Transverse colon (tissue), 4 donors: ENCODE results near the gene FAM118A. TPM values are rescaled to one million over a fixed set of nuclear protein-coding genes. Genes with fewer than 3 reads are reported as not detected.
"Not testable (repeated sequence)": the region's sequence is repeated elsewhere in the genome, so short reads cannot be mapped to it uniquely, and the experiment has no call there.

Source experiments
- DNase-seq: peaks from one replicate; pipeline ENCODE4 v3.0.0-alpha.2; 2019
- H3K27ac ChIP-seq, 4 donors: fragments of 200-600 bp; sonication (generic); 2 replicates each; pipeline ENCODE4 v1.5.1; 2016 to 2018; ENCODE audit warnings: inconsistent platforms in 4 of 4
- H3K27me3 ChIP-seq: fragments of 200-600 bp; sonication (generic); 2 replicates; pipeline ENCODE4 v1.5.1; 2017; ENCODE audit warnings: inconsistent platforms
- H3K36me3 ChIP-seq, 4 donors: fragments of 200-600 bp; sonication (generic); 2 replicates each; pipeline ENCODE4 v1.5.1; 2017 to 2019; ENCODE audit warnings: inconsistent platforms in 4 of 4
- H3K4me1 ChIP-seq, 4 donors: fragments of 200-600 bp; sonication (generic); 2 replicates each; pipeline ENCODE4 v1.5.1; 2017 to 2020; ENCODE audit warnings: inconsistent platforms in 4 of 4
- H3K4me3 ChIP-seq, 4 donors: fragments of 200-600 bp; sonication (generic); 1 replicate in 1 of 4; 2 replicates in 3 of 4; pipeline versions ENCODE4 v1.5.1 to v1.6.1; 2017 to 2019; ENCODE audit warnings: inconsistent platforms in 4 of 4
- H3K9me3 ChIP-seq, 2 donors: fragments of 200-600 bp; sonication (generic); 2 replicates each; pipeline ENCODE4 v1.5.1; 2017 to 2019; ENCODE audit warnings: inconsistent platforms in 2 of 2
- EP300 ChIP-seq: sonication (generic); formaldehyde crosslinking; IDR thresholded peaks from one replicate; pipeline ENCODE4 v1.6.1; 2017; ENCODE audit warnings: antibody characterized with exemption, low read depth
- POLR2A ChIP-seq: fragments of 450-650 bp; IDR thresholded peaks from one replicate; pipeline ENCODE4 v1.6.1; 2016; ENCODE audit warnings: antibody characterized with exemption, mild to moderate bottlenecking, moderate library complexity
- POLR2AphosphoS5 ChIP-seq, 3 donors: sonication (generic); formaldehyde crosslinking; IDR thresholded peaks; one replicate each; pipeline ENCODE4 v1.6.1; 2016; ENCODE audit warnings: antibody characterized with exemption in 3 of 3
- WGBS, 2 donors: methylation state at CpG; one replicate each; pipeline ENCODE4 v1.1.5; 2018; ENCODE audit warnings: low coverage in 1 of 2; 5-methylcytosine and 5-hydroxymethylcytosine counted together
- in situ Hi-C, 4 donors: fragments of 200-750 bp; cut with MboI; loops; one replicate each; pipeline versions ENCODE4 v1.15.0 to v1.15.1; 2017; ENCODE audit warnings: low sequenced_read_pairs in 3 of 4, low pct_ligation_motif_present in 1 of 4, low pct_unique_long_range_greater_than_20kb in 1 of 4
- intact Hi-C: fragments of 100-400 bp; cut with DNase I; formaldehyde crosslinking; loops from one replicate; pipeline ENCODE4 v1.15.1; 2023; ENCODE audit warnings: low total_unique reads
- total RNA-seq, 4 donors: library from RNA; depleted of rRNA; stranded (reverse); fragments of >200 nt; gene quantifications; one replicate each; pipeline ENCODE4 v1.1.0, GENCODE V29; 2016
- TF ChIP-seq, protein P1 (sequence below), 5 experiments: fragments of 200-600 bp in 3 of 5; fragments of 450-650 bp in 2 of 5; sonication (generic) in 3 of 5; IDR thresholded peaks; 1 replicate in 2 of 5; 2 replicates in 3 of 5; pipeline ENCODE4 v1.5.1; 2016 to 2017; ENCODE audit warnings: antibody characterized with exemption in 5 of 5, inconsistent platforms in 3 of 5, mild to moderate bottlenecking in 2 of 5, moderate library complexity in 1 of 5

The FAM118A gene
- total RNA-seq, 4 donors from 2014 or later: 46.0 to 424 (median 210) TPM

DNA sequence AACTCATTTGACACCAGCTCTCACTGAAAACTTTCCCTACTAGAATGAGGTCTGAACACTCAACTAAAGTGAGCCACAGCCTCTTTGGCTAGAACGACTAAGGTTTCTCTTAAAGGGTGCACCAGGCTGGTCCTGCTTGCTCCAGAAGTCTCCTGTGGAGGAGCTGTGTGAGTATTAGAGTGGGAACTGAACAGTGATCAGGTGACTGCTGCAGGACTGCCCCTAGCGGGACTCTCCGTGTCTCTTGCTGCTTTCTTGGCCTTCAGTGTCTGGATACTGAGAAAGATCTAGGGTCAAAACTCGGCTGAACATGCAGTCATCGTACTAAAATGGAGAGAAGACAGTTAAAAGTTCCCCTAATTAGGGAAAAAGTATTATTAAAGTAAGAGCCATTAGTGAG, 34.6 kb downstream of the FAM118A start:
- Histone ChIP-seq H3K4me3 (no peak overlapping the region), H3K4me1 (no peaks in the 10 kb centered on the region), H3K9me3 (no peaks in the 10 kb centered on the region), H3K36me3 (peaks cover 0 to 26% (median 10%) of the 10 kb centered on the region in 4 donors), H3K27ac (no peak overlapping the region), H3K27me3 (no peaks in the 10 kb centered on the region)
- intact Hi-C loops: no loop called here
- no peak for DNase-seq
- no peak for TF ChIP-seq POLR2AphosphoS5 (IDR thresholded peaks at IDR 0.05)
- no peak for TF ChIP-seq POLR2A
- no peak for TF ChIP-seq EP300
- TF ChIP-seq, protein P1, sequence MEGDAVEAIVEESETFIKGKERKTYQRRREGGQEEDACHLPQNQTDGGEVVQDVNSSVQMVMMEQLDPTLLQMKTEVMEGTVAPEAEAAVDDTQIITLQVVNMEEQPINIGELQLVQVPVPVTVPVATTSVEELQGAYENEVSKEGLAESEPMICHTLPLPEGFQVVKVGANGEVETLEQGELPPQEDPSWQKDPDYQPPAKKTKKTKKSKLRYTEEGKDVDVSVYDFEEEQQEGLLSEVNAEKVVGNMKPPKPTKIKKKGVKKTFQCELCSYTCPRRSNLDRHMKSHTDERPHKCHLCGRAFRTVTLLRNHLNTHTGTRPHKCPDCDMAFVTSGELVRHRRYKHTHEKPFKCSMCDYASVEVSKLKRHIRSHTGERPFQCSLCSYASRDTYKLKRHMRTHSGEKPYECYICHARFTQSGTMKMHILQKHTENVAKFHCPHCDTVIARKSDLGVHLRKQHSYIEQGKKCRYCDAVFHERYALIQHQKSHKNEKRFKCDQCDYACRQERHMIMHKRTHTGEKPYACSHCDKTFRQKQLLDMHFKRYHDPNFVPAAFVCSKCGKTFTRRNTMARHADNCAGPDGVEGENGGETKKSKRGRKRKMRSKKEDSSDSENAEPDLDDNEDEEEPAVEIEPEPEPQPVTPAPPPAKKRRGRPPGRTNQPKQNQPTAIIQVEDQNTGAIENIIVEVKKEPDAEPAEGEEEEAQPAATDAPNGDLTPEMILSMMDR (IDR thresholded peaks at IDR 0.05): no peak
- WGBS, 2 donors: 65 to 81% methylated on average over 3 to 5 of the region's 5 CpGs
- in situ Hi-C loops: no loop called here

GRCh38 chr22:45349916-45350315, 40.2 kb downstream of the FAM118A start:
- WGBS, 2 donors: 95% methylated on average over 2 to 3 of the region's 3 CpGs
- no peak for DNase-seq
- TF ChIP-seq EP300 (no peak), POLR2A (no peak), POLR2AphosphoS5 (IDR thresholded peaks at IDR 0.05) (no peak)
- TF ChIP-seq, protein P1 (IDR thresholded peaks at IDR 0.05): no peak
- Histone ChIP-seq H3K4me1 (no peaks in the 10 kb centered on the region), H3K27ac (no peak overlapping the region), H3K9me3 (no peaks in the 10 kb centered on the region), H3K4me3 (no peak overlapping the region), H3K36me3 (no peaks in the 10 kb centered on the region), H3K27me3 (no peaks in the 10 kb centered on the region)
- intact Hi-C loops (no loop called here), in situ Hi-C loops (no loop called here)

- Histone ChIP-seq H3K9me3 (no peaks in the 10 kb centered on the region), H3K36me3 (no peaks in the 10 kb centered on the region), H3K4me1 (no peaks in the 10 kb centered on the region), H3K27ac (no peak overlapping the region), H3K4me3 (no peak overlapping the region), H3K27me3 (no peaks in the 10 kb centered on the region)
- TF ChIP-seq EP300 (no peak), POLR2AphosphoS5 (IDR thresholded peaks at IDR 0.05) (no peak), POLR2A (no peak)
- TF ChIP-seq, protein P1 (IDR thresholded peaks at IDR 0.05): no peak
- intact Hi-C loops: no loop called here
- no peak for DNase-seq
- WGBS, 2 donors: 94 to 100% methylated on average over 1 of the region's 1 CpG
- in situ Hi-C loops: no loop called here
Measured at GRCh38 chr22:45351956-45352355, 42.2 kb downstream of the FAM118A start.

DNA sequence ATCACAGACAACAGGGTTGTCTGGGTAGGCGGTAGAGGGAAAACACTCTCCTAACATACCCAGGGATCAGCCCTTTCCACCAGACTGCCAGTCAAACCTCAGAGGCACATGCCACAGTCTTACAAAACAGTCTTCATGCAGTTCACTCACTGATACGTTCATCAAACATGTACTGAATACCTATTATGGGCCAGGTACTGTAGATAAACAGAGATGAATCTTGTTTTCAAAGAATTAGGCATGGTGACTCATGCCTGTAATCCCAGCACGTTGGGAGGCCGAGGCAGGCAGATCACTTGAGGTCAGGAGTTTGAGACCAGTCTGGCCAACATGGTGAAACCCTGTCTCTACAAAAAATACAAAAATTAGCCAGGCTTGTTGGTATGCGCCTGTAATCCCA, 43.0 kb downstream of the FAM118A start:
- 72 to 80% methylated on average over 1 to 5 of the region's 5 CpGs for WGBS, 2 donors
- H3K27ac ChIP-seq, intact Hi-C loops, H3K36me3 ChIP-seq, DNase-seq, H3K27me3 ChIP-seq, in situ Hi-C loops, H3K9me3 ChIP-seq, H3K4me1 ChIP-seq, H3K4me3 ChIP-seq: not testable (repeated sequence)

GRCh38 chr22:45353786-45354185, 44.1 kb downstream of the FAM118A start:
- Histone ChIP-seq H3K27ac (no peak overlapping the region), H3K4me1 (no peaks in the 10 kb centered on the region), H3K27me3 (no peaks in the 10 kb centered on the region), H3K4me3 (no peak overlapping the region), H3K36me3 (no peaks in the 10 kb centered on the region), H3K9me3 (no peaks in the 10 kb centered on the region)
- WGBS, 2 donors: 88 to 94% methylated on average over 5 of the region's 5 CpGs
- no peak for DNase-seq
- no peak for TF ChIP-seq EP300
- TF ChIP-seq, protein P1 (IDR thresholded peaks at IDR 0.05): no peak
- no peak for TF ChIP-seq POLR2AphosphoS5 (IDR thresholded peaks at IDR 0.05)
- no peak for TF ChIP-seq POLR2A
- in situ Hi-C loops: no loop called here
- intact Hi-C loops: no loop called here
